GM12878 (cell line): ENCODE measurements around the gene WNT11. TPM values are rescaled to one million over a fixed set of nuclear protein-coding genes. Genes with fewer than 3 reads are reported as not detected.

Experiments used
- ATAC-seq: fragments of 200-7000 bp; cut with Tn5 transposase; 3 replicates; pipeline ENCODE4 v1.9.1; 2020; ENCODE audit warnings: mild to moderate bottlenecking, moderate library complexity
- BruUV-seq: library from RNA; stranded (reverse); fragments of 400-500 nt; replicated peaks from 2 replicates; lab custom pipeline; 2021; lab: Mats Ljungman, UMichigan
- CTCF ChIA-PET: fragments of 300-600 bp; sonication (Branson Sonifier 250); formaldehyde crosslinking; extraction: SDS; loops from one replicate; lab custom pipeline; 2021; ENCODE audit warnings: inconsistent platforms; lab: Yijun Ruan, JAX
- POLR2A ChIA-PET: fragments of 350-600 bp; formaldehyde crosslinking; extraction: SDS; loops from one replicate; lab custom pipeline; 2021; ENCODE audit warnings: inconsistent platforms; lab: Charles Lee
- RAD21 ChIA-PET: fragments of 300-600 bp; sonication (Branson Sonifier 250); formaldehyde crosslinking; loops from one replicate; lab custom pipeline; 2023; ENCODE audit warnings: antibody characterized with exemption; ENCODE audit not compliant: unreplicated experiment; lab: Charles Lee
- SMC1A ChIA-PET: fragments of 300-600 bp; sonication (Branson Sonifier 250); formaldehyde crosslinking; loops from one replicate; lab custom pipeline; 2023; ENCODE audit not compliant: unreplicated experiment, uncharacterized antibody; lab: Charles Lee
- DNase-seq: peaks from one replicate; pipeline ENCODE4 v3.0.0-alpha.2; 2011; ENCODE audit warnings: low read depth, low spot score
- FAIRE-seq: peaks from 3 replicates; lab custom pipeline; 2011; peaks lifted over from hg19 to GRCh38; lab: Jason Lieb, UNC
- H2AFZ ChIP-seq: 2 replicates; pipeline ENCODE4 v1.6.0; 2011; ENCODE audit warnings: low read depth, low read length, control low read depth; ENCODE audit not compliant: control insufficient read depth
- H3K27ac ChIP-seq: 2 replicates; pipeline ENCODE4 v1.5.1; 2011; ENCODE audit warnings: control low read depth; ENCODE audit not compliant: control insufficient read depth, insufficient read depth
- H3K27me3 ChIP-seq, 2 experiments: replicated peaks in 1 of 2; 2 replicates each; pipeline versions ENCODE4 v1.6.0 to v1.6.1; 2011; ENCODE audit warnings: low read length in 1 of 2; ENCODE audit not compliant: control insufficient read depth in 2 of 2, insufficient read depth in 2 of 2
- H3K36me3 ChIP-seq, 2 experiments: 2 replicates each; pipeline ENCODE4 v1.5.1; 2011; ENCODE audit warnings: low read length in 1 of 2; ENCODE audit not compliant: control insufficient read depth in 2 of 2, insufficient read depth in 2 of 2
- H3K4me1 ChIP-seq: 2 replicates; pipeline ENCODE4 v1.6.1; 2011; ENCODE audit warnings: mild to moderate bottlenecking, low read length, moderate library complexity, mixed read lengths; ENCODE audit not compliant: control insufficient read depth, insufficient read depth
- H3K4me2 ChIP-seq: 2 replicates; pipeline ENCODE4 v1.6.0; 2011; ENCODE audit warnings: control low read depth; ENCODE audit not compliant: control insufficient read depth, insufficient read depth
- H3K4me3 ChIP-seq: fragments of 200-600 bp; sonication (generic); 2 replicates; pipeline ENCODE4 v1.5.1; 2016
- H3K79me2 ChIP-seq: 2 replicates; pipeline ENCODE4 v1.6.0; 2011; ENCODE audit warnings: low read length; ENCODE audit not compliant: control insufficient read depth, insufficient read depth
- H3K9ac ChIP-seq: 2 replicates; pipeline ENCODE4 v1.8.0; 2011; ENCODE audit warnings: low read length, control low read depth, mixed read lengths; ENCODE audit not compliant: control insufficient read depth, insufficient read depth
- H3K9me3 ChIP-seq: replicated peaks from 3 replicates; pipeline ENCODE4 v1.5.1; 2011; ENCODE audit warnings: mild to moderate bottlenecking, low read length; ENCODE audit not compliant: control insufficient read depth, insufficient read depth
- H4K20me1 ChIP-seq: 2 replicates; pipeline ENCODE4 v1.6.0; 2011; ENCODE audit not compliant: control insufficient read depth, insufficient read depth
- HDGF ChIP-seq: fragments of 450-650 bp; IDR thresholded peaks from 2 replicates; pipeline ENCODE4 v1.6.1; 2016; ENCODE audit warnings: antibody characterized with exemption
- NFIC ChIP-seq: IDR thresholded peaks from 2 replicates; pipeline ENCODE4 v1.6.1; 2012; ENCODE audit warnings: low read depth, mild to moderate bottlenecking, inconsistent platforms, low read length, moderate library complexity
- NFXL1 ChIP-seq: fragments of 450-650 bp; IDR thresholded peaks from 2 replicates; pipeline ENCODE4 v1.6.1; 2017; ENCODE audit warnings: antibody characterized with exemption, mild to moderate bottlenecking, borderline replicate concordance
- NFYB ChIP-seq: IDR thresholded peaks from 2 replicates; pipeline ENCODE4 v1.6.1; 2011; ENCODE audit warnings: low read depth, mild to moderate bottlenecking, low read length, improper control_type of control experiment, moderate library complexity; ENCODE audit not compliant: insufficient read depth
- RB1 ChIP-seq: fragments of 450-650 bp; formaldehyde crosslinking; IDR thresholded peaks from 2 replicates; pipeline ENCODE4 v1.6.1; 2017; ENCODE audit warnings: mild to moderate bottlenecking, borderline replicate concordance
- SMAD1 ChIP-seq: fragments of 450-650 bp; IDR thresholded peaks from 2 replicates; pipeline ENCODE4 v1.6.1; 2018; ENCODE audit warnings: mild to moderate bottlenecking, low read depth; ENCODE audit not compliant: partially characterized antibody
- TBL1XR1 ChIP-seq: IDR thresholded peaks from 2 replicates; pipeline ENCODE4 v1.6.1; 2012; ENCODE audit warnings: low read depth, low read length, improper control_type of control experiment
- TCF12 ChIP-seq: IDR thresholded peaks from 2 replicates; pipeline ENCODE4 v1.6.1; 2011; ENCODE audit warnings: low read depth, mild to moderate bottlenecking, low read length
- WGBS: methylation state at CpG from one replicate; pipeline ENCODE4 v1.1.6; 2016; ENCODE audit warnings: low lambda C conversion rate; ENCODE audit not compliant: insufficient replicate concordance, insufficient coverage; ENCODE audit errors: missing lambda C conversion rate; 5-methylcytosine and 5-hydroxymethylcytosine counted together
- in situ Hi-C: fragments of 300-500 bp; cut with MboI; formaldehyde crosslinking; loops from 9 replicates; pipeline ENCODE4 v1.14.3; 2018; ENCODE audit warnings: mixed read lengths
- intact Hi-C: fragments of 100-400 bp; cut with micrococcal nuclease; formaldehyde crosslinking; loops from one replicate; pipeline ENCODE4 v1.14.2; 2022; ENCODE audit not compliant: unreplicated experiment
- polyA plus RNA-seq, 11 experiments: library from polyadenylated mRNA; depleted of rRNA in 4 of 11; unstranded in 6 of 11; stranded (reverse) in 5 of 11; fragments of >200 nt; fragmentation: Nextera tagmentation in 4 of 11; fragmentation: Illumina TruSeq in 1 of 11; extraction: Ambion mirVana in 4 of 11; extraction: Trizol in 1 of 11; gene quantifications; 1 replicate in 1 of 11; 2 replicates in 10 of 11; pipeline versions ENCODE4 v1.2.1 to v1.2.3, GENCODE V29; 2011 to 2016; ENCODE audit warnings: inconsistent platforms in 2 of 11, missing spikeins in 2 of 11, low read depth in 1 of 11
- total RNA-seq, 4 experiments: library from RNA; depleted of rRNA in 3 of 4; stranded (reverse); fragments of >200 nt in 3 of 4; fragmentation: Illumina TruSeq in 1 of 4; extraction: Trizol in 1 of 4; gene quantifications; 2 replicates each; pipeline versions ENCODE4 v1.2.1 to v1.2.3, GENCODE V29; 2013 to 2021
- TF ChIP-seq, protein P1 (sequence below): IDR thresholded peaks from 2 replicates; pipeline ENCODE4 v1.6.1; 2012; ENCODE audit warnings: low read depth, low read length, improper control_type of control experiment
- TF ChIP-seq, protein P2 (sequence below): IDR thresholded peaks from 2 replicates; pipeline ENCODE4 v1.6.1; 2012; ENCODE audit warnings: improper control_type of control experiment, low read depth, low read length; ENCODE audit not compliant: insufficient replicate concordance
- TF ChIP-seq, protein P3 (sequence below): fragments of 450-650 bp; IDR thresholded peaks from 2 replicates; pipeline ENCODE4 v1.6.1; 2017; ENCODE audit warnings: borderline replicate concordance

Gene WNT11
- total and polyA plus RNA-seq, 10 of the 15 experiments (the other 5 are each of a cell fraction or from before 2014, with no cell fraction given) = 0.05 to 0.19 TPM; not detected in 8

DNA sequence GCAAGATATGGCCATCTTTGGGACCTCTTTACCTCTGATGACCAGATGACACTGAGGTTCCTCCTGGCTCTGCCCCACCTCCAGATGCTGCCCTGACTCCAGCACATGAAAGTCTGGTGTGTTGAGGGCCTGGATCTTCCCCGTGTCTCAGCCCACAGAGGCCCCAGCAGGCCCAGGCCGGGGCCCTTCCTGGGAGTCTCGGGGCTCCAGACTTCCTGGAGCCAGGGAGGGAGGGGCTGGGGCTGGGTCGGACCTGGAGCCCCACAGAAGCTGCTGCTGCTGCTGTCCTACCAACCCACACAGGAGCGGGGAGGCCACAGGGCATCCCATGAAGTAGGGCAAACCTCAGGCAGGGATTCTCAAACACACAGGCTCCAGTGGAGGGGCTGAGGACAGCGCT lies 32.2 kb upstream of the WNT11 start:
- CTCF ChIA-PET = no interaction called here
- H3K27me3 ChIP-seq = peaks cover 0 to 3% of the 10 kb centered on the region in 2 experiments; a peak in 1 of 4 replicates
- no peak overlapping the region for H3K4me2 ChIP-seq
- no peak overlapping the region for H2AFZ ChIP-seq
- SMC1A ChIA-PET = interaction anchor here (2.3 kb wide), 1 partner anchor 31 kb away, joined by 6 read pairs; no protein-coding TSS in a partner anchor
- no peak overlapping the region for H3K27ac ChIP-seq
- no peaks in the 10 kb centered on the region for H3K9me3 ChIP-seq
- no peak for DNase-seq
- in situ Hi-C loops = loop anchor here (10.0 kb wide), 1 partner anchor 436 kb away; the partner anchor contains the start of gene LRRC32
- TF ChIP-seq RB1 (no peak), SMAD1 (no peak), TCF12 (no peak), HDGF (no peak), NFIC (no peak), TBL1XR1 (no peak), NFYB (no peak), NFXL1 (no peak)
- TF ChIP-seq, protein P1, sequence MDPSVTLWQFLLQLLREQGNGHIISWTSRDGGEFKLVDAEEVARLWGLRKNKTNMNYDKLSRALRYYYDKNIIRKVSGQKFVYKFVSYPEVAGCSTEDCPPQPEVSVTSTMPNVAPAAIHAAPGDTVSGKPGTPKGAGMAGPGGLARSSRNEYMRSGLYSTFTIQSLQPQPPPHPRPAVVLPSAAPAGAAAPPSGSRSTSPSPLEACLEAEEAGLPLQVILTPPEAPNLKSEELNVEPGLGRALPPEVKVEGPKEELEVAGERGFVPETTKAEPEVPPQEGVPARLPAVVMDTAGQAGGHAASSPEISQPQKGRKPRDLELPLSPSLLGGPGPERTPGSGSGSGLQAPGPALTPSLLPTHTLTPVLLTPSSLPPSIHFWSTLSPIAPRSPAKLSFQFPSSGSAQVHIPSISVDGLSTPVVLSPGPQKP = no peak
- TF ChIP-seq, protein P2, sequence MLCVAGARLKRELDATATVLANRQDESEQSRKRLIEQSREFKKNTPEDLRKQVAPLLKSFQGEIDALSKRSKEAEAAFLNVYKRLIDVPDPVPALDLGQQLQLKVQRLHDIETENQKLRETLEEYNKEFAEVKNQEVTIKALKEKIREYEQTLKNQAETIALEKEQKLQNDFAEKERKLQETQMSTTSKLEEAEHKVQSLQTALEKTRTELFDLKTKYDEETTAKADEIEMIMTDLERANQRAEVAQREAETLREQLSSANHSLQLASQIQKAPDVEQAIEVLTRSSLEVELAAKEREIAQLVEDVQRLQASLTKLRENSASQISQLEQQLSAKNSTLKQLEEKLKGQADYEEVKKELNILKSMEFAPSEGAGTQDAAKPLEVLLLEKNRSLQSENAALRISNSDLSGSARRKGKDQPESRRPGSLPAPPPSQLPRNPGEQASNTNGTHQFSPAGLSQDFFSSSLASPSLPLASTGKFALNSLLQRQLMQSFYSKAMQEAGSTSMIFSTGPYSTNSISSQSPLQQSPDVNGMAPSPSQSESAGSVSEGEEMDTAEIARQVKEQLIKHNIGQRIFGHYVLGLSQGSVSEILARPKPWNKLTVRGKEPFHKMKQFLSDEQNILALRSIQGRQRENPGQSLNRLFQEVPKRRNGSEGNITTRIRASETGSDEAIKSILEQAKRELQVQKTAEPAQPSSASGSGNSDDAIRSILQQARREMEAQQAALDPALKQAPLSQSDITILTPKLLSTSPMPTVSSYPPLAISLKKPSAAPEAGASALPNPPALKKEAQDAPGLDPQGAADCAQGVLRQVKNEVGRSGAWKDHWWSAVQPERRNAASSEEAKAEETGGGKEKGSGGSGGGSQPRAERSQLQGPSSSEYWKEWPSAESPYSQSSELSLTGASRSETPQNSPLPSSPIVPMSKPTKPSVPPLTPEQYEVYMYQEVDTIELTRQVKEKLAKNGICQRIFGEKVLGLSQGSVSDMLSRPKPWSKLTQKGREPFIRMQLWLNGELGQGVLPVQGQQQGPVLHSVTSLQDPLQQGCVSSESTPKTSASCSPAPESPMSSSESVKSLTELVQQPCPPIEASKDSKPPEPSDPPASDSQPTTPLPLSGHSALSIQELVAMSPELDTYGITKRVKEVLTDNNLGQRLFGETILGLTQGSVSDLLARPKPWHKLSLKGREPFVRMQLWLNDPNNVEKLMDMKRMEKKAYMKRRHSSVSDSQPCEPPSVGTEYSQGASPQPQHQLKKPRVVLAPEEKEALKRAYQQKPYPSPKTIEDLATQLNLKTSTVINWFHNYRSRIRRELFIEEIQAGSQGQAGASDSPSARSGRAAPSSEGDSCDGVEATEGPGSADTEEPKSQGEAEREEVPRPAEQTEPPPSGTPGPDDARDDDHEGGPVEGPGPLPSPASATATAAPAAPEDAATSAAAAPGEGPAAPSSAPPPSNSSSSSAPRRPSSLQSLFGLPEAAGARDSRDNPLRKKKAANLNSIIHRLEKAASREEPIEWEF = no peak
- TF ChIP-seq, protein P3, sequence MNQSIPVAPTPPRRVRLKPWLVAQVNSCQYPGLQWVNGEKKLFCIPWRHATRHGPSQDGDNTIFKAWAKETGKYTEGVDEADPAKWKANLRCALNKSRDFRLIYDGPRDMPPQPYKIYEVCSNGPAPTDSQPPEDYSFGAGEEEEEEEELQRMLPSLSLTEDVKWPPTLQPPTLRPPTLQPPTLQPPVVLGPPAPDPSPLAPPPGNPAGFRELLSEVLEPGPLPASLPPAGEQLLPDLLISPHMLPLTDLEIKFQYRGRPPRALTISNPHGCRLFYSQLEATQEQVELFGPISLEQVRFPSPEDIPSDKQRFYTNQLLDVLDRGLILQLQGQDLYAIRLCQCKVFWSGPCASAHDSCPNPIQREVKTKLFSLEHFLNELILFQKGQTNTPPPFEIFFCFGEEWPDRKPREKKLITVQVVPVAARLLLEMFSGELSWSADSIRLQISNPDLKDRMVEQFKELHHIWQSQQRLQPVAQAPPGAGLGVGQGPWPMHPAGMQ = no peak
- TF ChIP-seq, all 136 proteins: peak for 0
- ChIA-PET RAD21 (no interaction called here), POLR2A (no interaction called here)
- WGBS = 51% methylated on average over 6 of the region's 6 CpGs
- no TSS peak for BruUV-seq
- peaks cover 3% of the 10 kb centered on the region; the same call in 1 of the 2 replicates for H4K20me1 ChIP-seq
- H3K4me1 ChIP-seq = peaks cover 8% of the 10 kb centered on the region
- no peak overlapping the region for H3K4me3 ChIP-seq
- no peaks in the 10 kb centered on the region for H3K79me2 ChIP-seq
- no peak for ATAC-seq
- no peaks in the 10 kb centered on the region for H3K36me3 ChIP-seq
- FAIRE-seq = no peak
- no peak overlapping the region for H3K9ac ChIP-seq
- intact Hi-C loops = loop anchor here (5.0 to 10.0 kb wide), 4 partner anchors 54 to 421 kb away; partner anchors contain the start of genes EMSY, GVQW3, THAP12 and UVRAG
